ENCODE data around the gene HNRNPA3. TPM values are rescaled to one million over a fixed set of nuclear protein-coding genes. Genes with fewer than 3 reads are reported as not detected.
A peak's percentile ranks its signal among the peaks of the same experiment; 100 is the strongest.

Gene HNRNPA3
- total RNA-seq, 1 experiment from 2014 or later: 332 TPM

GRCh38 chr2:177256695-177257094 is 44.1 kb downstream of the HNRNPA3 start:
- intact Hi-C loops (cut with micrococcal nuclease; ENCODE audit: unreplicated experiment): no loop called here
- no peak for DNase-seq
- TF ChIP-seq, protein P1, sequence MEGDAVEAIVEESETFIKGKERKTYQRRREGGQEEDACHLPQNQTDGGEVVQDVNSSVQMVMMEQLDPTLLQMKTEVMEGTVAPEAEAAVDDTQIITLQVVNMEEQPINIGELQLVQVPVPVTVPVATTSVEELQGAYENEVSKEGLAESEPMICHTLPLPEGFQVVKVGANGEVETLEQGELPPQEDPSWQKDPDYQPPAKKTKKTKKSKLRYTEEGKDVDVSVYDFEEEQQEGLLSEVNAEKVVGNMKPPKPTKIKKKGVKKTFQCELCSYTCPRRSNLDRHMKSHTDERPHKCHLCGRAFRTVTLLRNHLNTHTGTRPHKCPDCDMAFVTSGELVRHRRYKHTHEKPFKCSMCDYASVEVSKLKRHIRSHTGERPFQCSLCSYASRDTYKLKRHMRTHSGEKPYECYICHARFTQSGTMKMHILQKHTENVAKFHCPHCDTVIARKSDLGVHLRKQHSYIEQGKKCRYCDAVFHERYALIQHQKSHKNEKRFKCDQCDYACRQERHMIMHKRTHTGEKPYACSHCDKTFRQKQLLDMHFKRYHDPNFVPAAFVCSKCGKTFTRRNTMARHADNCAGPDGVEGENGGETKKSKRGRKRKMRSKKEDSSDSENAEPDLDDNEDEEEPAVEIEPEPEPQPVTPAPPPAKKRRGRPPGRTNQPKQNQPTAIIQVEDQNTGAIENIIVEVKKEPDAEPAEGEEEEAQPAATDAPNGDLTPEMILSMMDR (IDR thresholded peaks at IDR 0.05; ENCODE audit: insufficient read depth in 1 of 2, low read depth in 1 of 2, low read length in 1 of 2, severe bottlenecking in 1 of 2, unreplicated experiment in 1 of 2): no peak
- no peaks in the 10 kb centered on the region; the same call in none of the 2 replicates for H3K36me3 ChIP-seq (ENCODE audit: control insufficient read depth, insufficient read depth, low read length)
- Mint-ChIP-seq H3K36me3 (ENCODE audit: insufficient read depth, unreplicated experiment) (peaks cover 74% of the 10 kb centered on the region), H3K4me3 (ENCODE audit: unreplicated experiment) (peak overlapping the region; percentile 28), H3K9me3 (ENCODE audit: unreplicated experiment) (no peaks in the 10 kb centered on the region), H3K4me1 (ENCODE audit: low read depth, unreplicated experiment) (peaks cover 39% of the 10 kb centered on the region), H3K27ac (ENCODE audit: unreplicated experiment) (no peak overlapping the region), H3K27me3 (ENCODE audit: insufficient read depth, unreplicated experiment) (no peaks in the 10 kb centered on the region)
- ChIA-PET CTCF (no interaction called here), POLR2A (interaction anchor here (0.6 kb wide), 1 partner anchor 17 kb away, joined by 8 read pairs; no protein-coding TSS in a partner anchor)
- no peak overlapping the region for H3K4me3 ChIP-seq (ENCODE audit: low read depth, low read length)
- H3K4me1 ChIP-seq: peaks cover 66% of the 10 kb centered on the region
- no peaks in the 10 kb centered on the region for H3K9me3 ChIP-seq
- no TSS peak for BruUV-seq (replicated peaks)
- H3K27me3 ChIP-seq (replicated peaks; ENCODE audit: control insufficient read depth, insufficient read depth, low read length): no peaks in the 10 kb centered on the region

DNA sequence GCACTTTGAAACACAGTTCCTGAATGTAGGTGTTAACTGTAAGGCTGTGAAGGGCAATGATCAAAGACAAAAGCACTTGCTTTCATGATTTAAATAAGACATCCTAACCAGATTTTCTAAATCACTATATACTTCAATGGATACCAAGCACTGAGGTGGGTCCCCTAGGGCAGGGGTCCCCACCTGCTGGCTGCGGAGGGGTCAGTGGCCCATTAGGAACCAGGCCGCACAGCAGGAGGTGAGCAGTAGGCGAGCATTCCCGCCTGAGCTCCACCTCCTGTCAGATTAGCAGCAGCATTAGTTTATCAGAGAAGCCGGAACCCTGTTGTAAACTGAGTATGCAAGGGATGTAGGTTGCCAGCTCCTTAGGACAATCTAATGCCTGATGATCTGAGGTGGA is 44.9 kb downstream of the HNRNPA3 start:
- peaks cover 68% of the 10 kb centered on the region for H3K4me1 ChIP-seq
- POLR2A ChIA-PET: no interaction called here
- intact Hi-C loops (cut with micrococcal nuclease; ENCODE audit: unreplicated experiment): no loop called here

DNA sequence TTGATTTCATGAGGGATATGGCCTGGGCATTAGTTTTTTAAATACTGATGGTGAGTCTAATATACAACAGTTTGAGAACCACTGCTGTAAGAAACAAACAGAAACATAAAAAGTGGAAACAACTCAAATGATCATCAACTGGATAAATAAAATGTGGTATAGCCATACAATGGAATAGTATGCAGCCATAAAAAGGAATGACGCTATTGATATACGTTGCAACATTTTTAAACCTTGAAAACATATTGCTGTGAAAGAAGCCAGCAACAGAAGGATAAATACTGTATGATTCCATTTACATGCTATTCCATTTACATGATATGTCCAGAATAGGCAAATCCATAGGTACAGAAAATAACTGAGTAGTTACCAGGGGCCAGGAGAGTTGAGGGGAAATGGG is 45.5 kb downstream of the HNRNPA3 start:
- no peaks in the 10 kb centered on the region for H3K9me3 Mint-ChIP-seq (ENCODE audit: unreplicated experiment)
- H3K4me1 Mint-ChIP-seq (ENCODE audit: low read depth, unreplicated experiment): peaks cover 28% of the 10 kb centered on the region
- Histone ChIP-seq H3K27me3 (replicated peaks; ENCODE audit: control insufficient read depth, insufficient read depth, low read length) (no peaks in the 10 kb centered on the region), H3K9me3 (no peaks in the 10 kb centered on the region), H3K36me3 (ENCODE audit: control insufficient read depth, insufficient read depth, low read length) (no peaks in the 10 kb centered on the region; the same call in none of the 2 replicates), H3K4me3 (ENCODE audit: low read depth, low read length) (no peak overlapping the region), H3K4me1 (peaks cover 64% of the 10 kb centered on the region)
- ChIA-PET CTCF (no interaction called here), POLR2A (no interaction called here)
- no peaks in the 10 kb centered on the region for H3K27me3 Mint-ChIP-seq (ENCODE audit: insufficient read depth, unreplicated experiment)
- no peak overlapping the region for H3K27ac Mint-ChIP-seq (ENCODE audit: unreplicated experiment)
- intact Hi-C loops (cut with micrococcal nuclease; ENCODE audit: unreplicated experiment): no loop called here
- H3K36me3 Mint-ChIP-seq (ENCODE audit: insufficient read depth, unreplicated experiment): peaks cover 62% of the 10 kb centered on the region
- TF ChIP-seq, protein P1 (IDR thresholded peaks at IDR 0.05; ENCODE audit: insufficient read depth in 1 of 2, low read depth in 1 of 2, low read length in 1 of 2, severe bottlenecking in 1 of 2, unreplicated experiment in 1 of 2): no peak
- no TSS peak for BruUV-seq (replicated peaks)
- DNase-seq: no peak
- no peak overlapping the region for H3K4me3 Mint-ChIP-seq (ENCODE audit: unreplicated experiment)

More for the DNA sequence above, 44.9 kb downstream of the HNRNPA3 start:
- Histone ChIP-seq H3K9me3 (no peaks in the 10 kb centered on the region), H3K27me3 (replicated peaks; ENCODE audit: control insufficient read depth, insufficient read depth, low read length) (no peaks in the 10 kb centered on the region), H3K36me3 (ENCODE audit: control insufficient read depth, insufficient read depth, low read length) (no peaks in the 10 kb centered on the region; the same call in none of the 2 replicates), H3K4me3 (ENCODE audit: low read depth, low read length) (no peak overlapping the region)
- TF ChIP-seq, protein P1 (IDR thresholded peaks at IDR 0.05; ENCODE audit: insufficient read depth in 1 of 2, low read depth in 1 of 2, low read length in 1 of 2, severe bottlenecking in 1 of 2, unreplicated experiment in 1 of 2): no peak
- Mint-ChIP-seq H3K9me3 (ENCODE audit: unreplicated experiment) (no peaks in the 10 kb centered on the region), H3K36me3 (ENCODE audit: insufficient read depth, unreplicated experiment) (peaks cover 67% of the 10 kb centered on the region), H3K4me1 (ENCODE audit: low read depth, unreplicated experiment) (peaks cover 34% of the 10 kb centered on the region), H3K4me3 (ENCODE audit: unreplicated experiment) (no peak overlapping the region), H3K27ac (ENCODE audit: unreplicated experiment) (no peak overlapping the region), H3K27me3 (ENCODE audit: insufficient read depth, unreplicated experiment) (no peaks in the 10 kb centered on the region)
- CTCF ChIA-PET: interaction anchor here (0.7 kb wide), 1 partner anchor 39 kb away, joined by 3 read pairs; no protein-coding TSS in a partner anchor
- DNase-seq: no peak
- no TSS peak for BruUV-seq (replicated peaks)
